Epithelial cell of proximal tubule (primary cell): ENCODE results near the gene PRR22. TPM values are rescaled to one million over a fixed set of nuclear protein-coding genes. Genes with fewer than 3 reads are reported as not detected.

Experiments used
- DNase-seq: peaks from one replicate; pipeline ENCODE4 v3.0.0-alpha.2; 2011; ENCODE audit warnings: low read depth
- H3K4me3 ChIP-seq: 2 replicates; pipeline ENCODE4 v1.5.1; 2011; ENCODE audit warnings: low read depth, mild to moderate bottlenecking, low read length
- CTCF ChIP-seq: conservative IDR thresholded peaks from 2 replicates; pipeline ENCODE4 v1.5.1; 2012; ENCODE audit warnings: low read depth, mild to moderate bottlenecking, low read length
- total RNA-seq: library from RNA; depleted of rRNA; stranded (reverse); fragments of >200 nt; gene quantifications from 2 replicates; pipeline ENCODE4 v1.2.3, GENCODE V29; 2015

PRR22 gene
- total RNA-seq, 1 donor from 2014 or later: not detected

GRCh38 chr19:5773276-5773675 is 11.3 kb downstream of the PRR22 start:
- TF ChIP-seq CTCF: no peak
- H3K4me3 ChIP-seq: no peak overlapping the region

GRCh38 chr19:5772416-5772815 is 12.1 kb downstream of the PRR22 start:
- no peak overlapping the region for H3K4me3 ChIP-seq
- no peak for DNase-seq
- TF ChIP-seq CTCF: no peak

More at GRCh38 chr19:5773276-5773675, 11.3 kb downstream of the PRR22 start:
- no peak for DNase-seq

- no peak for DNase-seq
- no peak for TF ChIP-seq CTCF
- no peak overlapping the region for H3K4me3 ChIP-seq
Measured at GRCh38 chr19:5767949-5768348, 16.6 kb downstream of the PRR22 start.

GRCh38 chr19:5765220-5765619 is 19.3 kb downstream of the PRR22 start:
- no peak overlapping the region for H3K4me3 ChIP-seq
- no peak for TF ChIP-seq CTCF
- DNase-seq: no peak

GRCh38 chr19:5762608-5763217 is 21.8 kb downstream of the PRR22 start:
- no peak for TF ChIP-seq CTCF
- no peak overlapping the region for H3K4me3 ChIP-seq
- no peak for DNase-seq

- no peak for DNase-seq
- no peak overlapping the region for H3K4me3 ChIP-seq
- TF ChIP-seq CTCF: no peak
Measured at GRCh38 chr19:5753743-5754142, 30.8 kb downstream of the PRR22 start.

- no peak for DNase-seq
- no peak for TF ChIP-seq CTCF
- H3K4me3 ChIP-seq: no peak overlapping the region
Measured at GRCh38 chr19:5751709-5752108, 32.8 kb downstream of the PRR22 start.
